Pancreas (tissue), 10 donors: Measurements from ENCODE around the gene CPED1. TPM values are rescaled to one million over a fixed set of nuclear protein-coding genes. Genes with fewer than 3 reads are reported as not detected.
A peak's percentile ranks its signal among the peaks of the same experiment; 100 is the strongest.

Experiments
- ATAC-seq, 4 donors: fragments of 200-7000 bp; cut with Tn5 transposase; one replicate each; pipeline versions ENCODE4 v1.8.0 to v1.9.1; 2020; ENCODE audit warnings: mild to moderate bottlenecking in 4 of 4, moderate library complexity in 4 of 4
- DNase-seq, 6 donors: peaks; one replicate each; pipeline ENCODE4 v3.0.0-alpha.2; 2020
- FAIRE-seq: peaks from 2 replicates; lab custom pipeline; 2012; peaks lifted over from hg19 to GRCh38; lab: Jason Lieb, UNC
- H3K27ac ChIP-seq, 4 donors: fragments of 200-600 bp; sonication (generic); 1 replicate in 3 of 4; 2 replicates in 1 of 4; pipeline versions ENCODE4 v1.5.0 to v1.8.0; 2020
- H3K27me3 ChIP-seq, 4 donors: fragments of 200-600 bp; one replicate each; pipeline ENCODE4 v1.8.0; 2021
- H3K36me3 ChIP-seq, 3 donors: fragments of 200-600 bp; sonication (generic) in 1 of 3; one replicate each; pipeline versions ENCODE4 v1.5.0 to v1.8.0; 2020 to 2021
- H3K4me1 ChIP-seq, 3 donors: fragments of 200-600 bp; one replicate each; pipeline ENCODE4 v1.8.0; 2021
- H3K4me3 ChIP-seq, 4 donors: fragments of 200-600 bp; sonication (generic) in 2 of 4; one replicate each; pipeline versions ENCODE4 v1.5.0 to v1.8.0; 2020 to 2021
- H3K9me3 ChIP-seq, 4 donors: fragments of 200-600 bp; one replicate each; pipeline ENCODE4 v1.8.0; 2021
- WGBS, 2 donors: extraction: QIAGEN DNeasy Blood & Tissue Kit; methylation state at CpG; one replicate each; pipeline ENCODE4 v1.1.7; 2013; 5-methylcytosine and 5-hydroxymethylcytosine counted together
- intact Hi-C, 3 donors: fragments of 100-400 bp; cut with DNase I; formaldehyde crosslinking; loops; one replicate each; pipeline versions ENCODE4 v1.11.1 to v1.14.2; 2022
- polyA plus RNA-seq, 2 donors: library from polyadenylated mRNA; stranded (reverse); fragments of 200-250 nt; gene quantifications; one replicate each; pipeline ENCODE4 v1.2.3, GENCODE V29; 2013
- total RNA-seq, 6 donors: library from RNA; stranded (reverse); fragmentation: NEBNext Ultra II Directional in 4 of 6; extraction: Animal tissue kit (Norgen Biotek cat#: 25700) in 4 of 6; gene quantifications; one replicate each; pipeline versions ENCODE4 v1.2.1 to v1.2.4, GENCODE V29; 2021 to 2023
- TF ChIP-seq, protein P1 (sequence below), 4 donors: fragments of 200-600 bp; sonication (generic) in 3 of 4; IDR thresholded peaks; one replicate each; pipeline versions ENCODE4 v1.5.0 to v1.8.0; 2021; ENCODE audit warnings: antibody characterized with exemption in 4 of 4
- donor health status: healthy with polysubstance abuse.
- donor health status: DM: no; HTN: no; CAD: no; lungs with moderate emphysema.
- donor health status: DM: no; HTN: no; CAD: no.
- donor health status: control.
- donor health status: control.
- donor health status: Bipolar disorder and iron deficiency.
- donor health status: DM: yes; HTN: yes; CAD: no.
- donor health status: DM: no; HTN: no; CAD: no.
- donor health status: DM: no; HTN: no; CAD: no.
- donor health status: DM: yes; HTN: yes; CAD: no.

Gene CPED1
- total and polyA plus RNA-seq, 8 donors, result 0.57 to 6.1 (median 1.3) TPM

DNA sequence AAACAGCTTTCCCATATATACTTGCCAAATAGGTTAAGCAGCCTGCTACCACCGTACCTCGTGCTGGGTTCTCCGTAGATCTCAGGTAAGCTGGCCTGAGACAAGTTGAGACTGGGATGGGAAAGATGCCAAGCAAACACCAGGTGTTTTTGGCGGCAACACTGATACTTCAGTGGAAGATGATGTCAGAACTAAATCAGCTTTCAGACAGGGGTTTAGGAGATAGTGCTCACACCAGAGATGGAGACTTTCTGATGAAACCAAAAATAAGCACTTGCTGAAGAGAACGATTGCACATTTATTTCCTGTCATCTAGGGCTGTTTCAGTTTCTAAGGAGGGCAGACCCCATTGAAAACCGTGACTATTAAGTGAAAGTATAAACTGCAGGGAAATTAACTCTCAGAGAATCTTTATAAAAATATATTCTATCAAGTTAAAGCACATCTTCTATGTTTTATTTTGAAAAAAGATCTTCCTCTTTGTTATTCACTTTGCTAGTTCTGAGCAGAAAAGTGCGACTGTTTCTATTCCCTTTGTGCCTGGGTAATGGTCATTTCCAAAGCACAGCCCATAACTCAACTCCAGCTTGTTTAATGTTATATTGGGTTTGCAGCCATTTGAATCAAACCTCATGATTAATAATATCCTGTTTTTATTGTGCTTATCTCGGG, 149.9 kb downstream of the CPED1 start:
- Histone ChIP-seq H3K4me1 (no peaks in the 10 kb centered on the region), H3K36me3 (no peaks in the 10 kb centered on the region), H3K4me3 (no peak overlapping the region), H3K27ac (no peak overlapping the region), H3K27me3 (no peaks in the 10 kb centered on the region), H3K9me3 (no peaks in the 10 kb centered on the region)
- TF ChIP-seq, protein P1, sequence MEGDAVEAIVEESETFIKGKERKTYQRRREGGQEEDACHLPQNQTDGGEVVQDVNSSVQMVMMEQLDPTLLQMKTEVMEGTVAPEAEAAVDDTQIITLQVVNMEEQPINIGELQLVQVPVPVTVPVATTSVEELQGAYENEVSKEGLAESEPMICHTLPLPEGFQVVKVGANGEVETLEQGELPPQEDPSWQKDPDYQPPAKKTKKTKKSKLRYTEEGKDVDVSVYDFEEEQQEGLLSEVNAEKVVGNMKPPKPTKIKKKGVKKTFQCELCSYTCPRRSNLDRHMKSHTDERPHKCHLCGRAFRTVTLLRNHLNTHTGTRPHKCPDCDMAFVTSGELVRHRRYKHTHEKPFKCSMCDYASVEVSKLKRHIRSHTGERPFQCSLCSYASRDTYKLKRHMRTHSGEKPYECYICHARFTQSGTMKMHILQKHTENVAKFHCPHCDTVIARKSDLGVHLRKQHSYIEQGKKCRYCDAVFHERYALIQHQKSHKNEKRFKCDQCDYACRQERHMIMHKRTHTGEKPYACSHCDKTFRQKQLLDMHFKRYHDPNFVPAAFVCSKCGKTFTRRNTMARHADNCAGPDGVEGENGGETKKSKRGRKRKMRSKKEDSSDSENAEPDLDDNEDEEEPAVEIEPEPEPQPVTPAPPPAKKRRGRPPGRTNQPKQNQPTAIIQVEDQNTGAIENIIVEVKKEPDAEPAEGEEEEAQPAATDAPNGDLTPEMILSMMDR (IDR thresholded peaks at IDR 0.05), result no peak
- DNase-seq, result peak in 4 of 6 donors; percentile 31 to 61 (median 41)
- intact Hi-C loops, result no loop called here
- no peak for FAIRE-seq
- WGBS, 2 donors, result 43 to 45% methylated on average over 8 of the region's 8 CpGs
- peak; percentile 66 to 86 (median 74) for ATAC-seq

DNA sequence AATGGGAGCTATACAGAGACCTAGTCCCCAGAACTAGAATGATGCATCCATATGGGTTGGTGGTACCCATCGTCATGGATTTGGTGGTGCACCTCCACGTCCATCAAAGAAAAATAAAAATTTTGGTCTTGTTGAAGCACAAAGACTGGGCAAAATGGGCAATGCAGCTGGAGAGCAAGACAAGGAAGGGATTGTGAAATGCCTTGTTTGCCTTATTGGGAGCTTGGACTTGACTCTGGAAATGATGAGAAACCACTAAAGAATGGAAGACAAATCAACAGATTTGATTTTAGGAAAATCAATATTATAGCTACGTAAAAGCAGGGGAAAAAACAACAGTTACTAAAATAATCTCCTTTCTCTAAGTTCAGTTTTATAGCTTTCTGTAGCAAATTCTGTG, 150.9 kb downstream of the CPED1 start:
- DNase-seq (no peak), FAIRE-seq (peak; percentile 64), ATAC-seq (no peak)
- H3K4me1 ChIP-seq, result no peaks in the 10 kb centered on the region
- H3K4me3 ChIP-seq, result no peak overlapping the region
- TF ChIP-seq, protein P1 (IDR thresholded peaks at IDR 0.05), result no peak
- H3K27ac ChIP-seq, result no peak overlapping the region
- H3K9me3 ChIP-seq, result no peaks in the 10 kb centered on the region
- no peaks in the 10 kb centered on the region for H3K27me3 ChIP-seq
- 74 to 90% methylated on average over 3 of the region's 3 CpGs for WGBS, 2 donors
- H3K36me3 ChIP-seq, result no peaks in the 10 kb centered on the region
- intact Hi-C loops, result no loop called here

DNA sequence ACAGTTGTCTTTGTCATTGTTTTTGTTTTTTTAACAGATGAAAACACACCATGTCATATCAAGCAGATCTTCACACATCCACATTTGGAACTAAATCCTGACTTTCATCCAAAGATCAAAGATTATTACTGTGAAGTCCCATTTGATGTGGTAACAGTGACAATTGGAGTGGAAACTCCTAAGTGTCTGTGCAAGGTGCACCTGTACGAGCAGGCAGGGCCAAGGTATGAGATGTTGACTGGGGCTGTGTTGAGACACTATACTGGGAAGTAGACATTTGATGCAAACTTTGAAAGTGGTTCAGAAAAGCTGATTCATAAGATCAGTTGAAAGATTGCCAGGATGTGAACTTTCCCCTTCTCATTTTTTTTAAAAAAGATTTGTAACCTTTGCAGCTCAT, 152.3 kb downstream of the CPED1 start:
- Histone ChIP-seq H3K4me1 (no peaks in the 10 kb centered on the region), H3K27ac (no peak overlapping the region), H3K4me3 (no peak overlapping the region), H3K27me3 (no peaks in the 10 kb centered on the region), H3K36me3 (no peaks in the 10 kb centered on the region), H3K9me3 (no peaks in the 10 kb centered on the region)
- intact Hi-C loops, result no loop called here
- no peak for FAIRE-seq
- 89 to 90% methylated on average over 1 of the region's 1 CpG for WGBS, 2 donors
- ATAC-seq, result no peak
- DNase-seq, result no peak
- TF ChIP-seq, protein P1 (IDR thresholded peaks at IDR 0.05), result no peak

DNA sequence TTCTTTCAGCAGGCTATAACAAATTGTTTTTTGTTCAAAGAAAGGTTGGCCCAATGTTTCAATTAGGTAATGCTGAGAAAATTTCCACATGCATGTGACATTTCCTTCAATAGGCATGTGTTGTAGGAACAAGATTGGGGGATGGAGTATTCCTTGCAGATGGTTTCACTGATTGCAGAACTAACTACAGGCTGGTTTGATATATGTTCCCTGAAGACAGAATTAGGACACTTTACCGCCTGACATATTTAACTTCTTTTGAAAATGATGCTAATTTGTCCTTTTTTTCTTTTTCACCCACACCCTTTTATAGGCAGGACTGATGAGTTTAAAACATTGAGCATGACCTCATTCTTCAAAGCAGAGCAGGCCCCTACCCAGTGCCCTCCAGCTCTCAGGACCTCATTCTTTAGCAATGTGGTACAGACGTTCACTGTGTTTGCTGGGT, 163.3 kb downstream of the CPED1 start:
- Histone ChIP-seq H3K4me1 (peaks cover 0 to 9% (median 5%) of the 10 kb centered on the region in 3 donors), H3K27ac (peak overlapping the region in 2 of 4 donors; percentile 2 to 34), H3K4me3 (no peak overlapping the region), H3K9me3 (no peaks in the 10 kb centered on the region), H3K27me3 (no peaks in the 10 kb centered on the region), H3K36me3 (no peaks in the 10 kb centered on the region)
- peak; percentile 80 to 97 (median 90) for ATAC-seq
- 13 to 23% methylated on average over 2 of the region's 2 CpGs for WGBS, 2 donors
- intact Hi-C loops, result no loop called here
- TF ChIP-seq, protein P1 (IDR thresholded peaks at IDR 0.05), result no peak
- FAIRE-seq, result no peak
- peak in 2 of 6 donors; percentile 13 to 19 for DNase-seq

DNA sequence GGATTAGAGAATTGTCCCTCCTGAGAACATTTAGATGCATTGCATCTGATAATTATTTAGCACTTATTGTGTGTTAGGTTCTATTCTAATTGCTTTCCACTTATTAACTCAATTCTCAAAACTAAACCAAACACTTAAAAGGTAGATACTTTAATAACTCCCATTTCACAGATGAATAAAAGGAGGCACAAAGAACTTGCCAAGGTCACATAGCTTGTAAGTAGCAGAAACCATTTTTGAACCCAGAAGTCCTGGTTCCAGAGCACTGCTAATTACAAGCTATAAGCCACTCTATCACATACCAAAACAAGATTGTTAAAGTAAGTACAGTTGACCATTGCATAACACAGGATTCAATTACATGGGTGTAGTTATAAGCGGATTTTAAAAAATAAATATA, 164.9 kb downstream of the CPED1 start:
- TF ChIP-seq, protein P1 (IDR thresholded peaks at IDR 0.05), result no peak
- DNase-seq (no peak), FAIRE-seq (no peak), ATAC-seq (no peak)
- H3K4me3 ChIP-seq, result no peak overlapping the region
- H3K4me1 ChIP-seq, result peaks cover 0 to 9% (median 5%) of the 10 kb centered on the region in 3 donors
- intact Hi-C loops, result no loop called here
- no peaks in the 10 kb centered on the region for H3K27me3 ChIP-seq
- no peak overlapping the region for H3K27ac ChIP-seq
- H3K9me3 ChIP-seq, result no peaks in the 10 kb centered on the region
- no peaks in the 10 kb centered on the region for H3K36me3 ChIP-seq
- 97 to 98% methylated on average over 1 of the region's 1 CpG for WGBS, 2 donors
